IPS DF 6.9 (cell line): ENCODE data around the gene KLHL22.

Experiments
- DNase-seq: peaks from one replicate; pipeline ENCODE4 v3.0.0-alpha.2; 2013; ENCODE audit warnings: low read depth, low spot score
- H3K27ac ChIP-seq: one replicate; pipeline ENCODE4 v1.5.1; 2013; ENCODE audit warnings: low read length, control low read depth
- H3K27me3 ChIP-seq: 2 replicates; pipeline ENCODE4 v1.6.1; 2013; ENCODE audit warnings: mild to moderate bottlenecking, low read length; ENCODE audit not compliant: control insufficient read depth, insufficient read depth
- H3K36me3 ChIP-seq: 2 replicates; pipeline ENCODE4 v1.6.1; 2013; ENCODE audit warnings: low read length; ENCODE audit not compliant: control insufficient read depth, insufficient read depth
- H3K4me1 ChIP-seq: 2 replicates; pipeline ENCODE4 v1.6.1; 2013; ENCODE audit warnings: low read length; ENCODE audit not compliant: control insufficient read depth, insufficient read depth
- H3K4me3 ChIP-seq: 2 replicates; pipeline ENCODE4 v1.5.1; 2013; ENCODE audit warnings: mild to moderate bottlenecking, low read length
- H3K9me3 ChIP-seq: 2 replicates; pipeline ENCODE4 v1.6.1; 2013; ENCODE audit warnings: low read length, inconsistent platforms; ENCODE audit not compliant: control insufficient read depth, insufficient read depth
- WGBS: extraction: QIAGEN DNeasy Blood & Tissue Kit; methylation state at CpG from one replicate; pipeline ENCODE4 v1.1.7; 2013; ENCODE audit warnings: mixed read lengths, missing lambda C conversion rate; ENCODE audit not compliant: insufficient read length, insufficient coverage; 5-methylcytosine and 5-hydroxymethylcytosine counted together

Gene KLHL22

GRCh38 chr22:20533095-20533878 is 37.7 kb upstream of the KLHL22 start:
- no CpG with 5 or more reads among the region's 11 CpGs for WGBS
- 0 out of 2 replicates have a peak, but pooled peaks cover 3% of the 10 kb centered on the region for H3K36me3 ChIP-seq
- DNase-seq = no peak

GRCh38 chr22:20532256-20532993 is 36.8 kb upstream of the KLHL22 start:
- no peaks in the 10 kb centered on the region; the same call in 1 of the 2 replicates for H3K4me1 ChIP-seq
- H3K4me3 ChIP-seq = no peak overlapping the region
- no peaks in the 10 kb centered on the region for H3K9me3 ChIP-seq
- no peaks in the 10 kb centered on the region for H3K27me3 ChIP-seq
- H3K27ac ChIP-seq = no peak overlapping the region
- no CpG with 5 or more reads among the region's 10 CpGs for whole genome bisulfite sequencing
- 0 out of 2 replicates have a peak, but pooled peaks cover 3% of the 10 kb centered on the region for H3K36me3 ChIP-seq
- DNase-seq = no peak

More at GRCh38 chr22:20533095-20533878, 37.7 kb upstream of the KLHL22 start:
- no peaks in the 10 kb centered on the region for H3K9me3 ChIP-seq
- H3K27ac ChIP-seq = no peak overlapping the region
- no peak overlapping the region for H3K4me3 ChIP-seq
- H3K27me3 ChIP-seq = no peaks in the 10 kb centered on the region
- H3K4me1 ChIP-seq = no peaks in the 10 kb centered on the region; the same call in 1 of the 2 replicates

- Histone ChIP-seq H3K27me3 (no peaks in the 10 kb centered on the region), H3K4me1 (no peaks in the 10 kb centered on the region; the same call in 1 of the 2 replicates), H3K4me3 (no peak overlapping the region), H3K36me3 (0 out of 2 replicates have a peak, but pooled peaks cover 3% of the 10 kb centered on the region), H3K27ac (no peak overlapping the region), H3K9me3 (no peaks in the 10 kb centered on the region)
- no peak for DNase-seq
- no CpG with 5 or more reads among the region's 15 CpGs for WGBS
Observed at GRCh38 chr22:20531404-20532201, 36.0 kb upstream of the KLHL22 start.

- Histone ChIP-seq H3K9me3 (no peaks in the 10 kb centered on the region), H3K27me3 (no peaks in the 10 kb centered on the region), H3K36me3 (0 out of 2 replicates have a peak, but pooled peaks cover 3% of the 10 kb centered on the region), H3K27ac (no peak overlapping the region), H3K4me3 (no peak overlapping the region), H3K4me1 (no peaks in the 10 kb centered on the region; the same call in 1 of the 2 replicates)
- no peak for DNase-seq
- WGBS = no CpG with 5 or more reads among the region's 1 CpG
Observed at GRCh38 chr22:20531154-20531403, 35.5 kb upstream of the KLHL22 start.

DNA sequence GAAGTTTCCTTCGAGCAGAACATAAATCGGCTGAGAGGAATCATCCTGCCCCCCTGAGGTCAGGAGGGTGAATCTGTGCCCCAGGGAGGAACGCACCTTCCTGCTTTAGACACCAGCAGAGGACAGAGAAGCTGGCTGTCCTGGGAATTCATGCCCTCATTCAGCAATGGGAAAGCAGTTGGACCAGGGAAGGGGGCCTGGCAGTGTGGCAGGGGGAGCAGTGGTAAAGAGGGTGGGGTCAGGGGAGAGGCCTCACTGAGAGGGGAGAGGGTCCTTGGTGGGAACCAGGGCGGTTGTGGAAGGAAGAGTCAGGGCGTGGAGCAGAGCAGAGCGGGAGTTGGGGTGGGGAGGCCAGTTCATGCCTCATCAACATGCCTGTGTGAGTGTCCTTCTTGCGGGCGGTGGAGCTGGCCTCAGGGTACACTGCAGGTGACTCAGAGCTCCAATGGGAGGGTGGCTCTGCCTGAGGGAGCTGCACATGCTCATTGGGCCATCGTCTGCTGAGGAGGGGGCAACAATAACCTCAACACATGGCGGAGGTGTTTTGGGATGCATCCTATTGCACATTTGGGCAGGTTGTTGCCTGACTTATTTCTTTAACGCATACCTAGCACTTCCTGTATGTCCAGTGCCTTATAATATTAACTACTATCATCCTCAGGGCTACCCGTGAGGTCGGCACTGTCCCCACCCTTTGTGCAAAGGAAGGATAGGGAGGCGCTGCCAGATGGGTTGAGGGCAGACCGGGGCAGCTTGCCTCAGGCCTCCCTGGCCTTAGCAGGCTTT is 35.0 kb upstream of the KLHL22 start:
- H3K36me3 ChIP-seq = 0 out of 2 replicates have a peak, but pooled peaks cover 3% of the 10 kb centered on the region
- H3K27ac ChIP-seq = no peak overlapping the region

DNA sequence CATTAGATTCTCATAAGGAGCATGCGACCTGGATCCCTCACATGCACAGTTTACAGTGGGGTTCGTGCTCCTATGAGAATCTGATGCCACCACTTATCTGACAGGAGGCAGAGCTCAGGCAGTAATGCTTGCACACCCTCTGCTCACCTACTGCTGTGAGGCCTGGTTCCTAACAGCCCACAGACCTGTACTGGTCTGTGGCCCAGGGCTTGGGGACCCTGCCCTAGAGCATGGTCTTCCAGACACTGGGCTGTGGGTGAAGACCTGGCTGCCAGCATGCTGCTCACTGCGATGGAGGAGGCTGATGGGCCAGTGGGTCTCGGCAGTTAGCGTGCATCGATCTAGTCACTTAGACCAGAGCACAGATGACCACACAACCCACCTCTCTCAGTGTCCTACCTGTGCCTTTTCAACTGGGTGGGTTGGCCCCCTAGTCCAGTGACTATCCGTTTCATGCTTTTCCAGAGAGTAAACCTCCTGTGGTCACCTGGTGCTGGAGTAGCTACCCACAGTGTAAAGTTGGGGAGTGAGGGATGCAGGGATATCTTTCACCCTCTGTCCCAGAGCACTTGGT is 32.9 kb upstream of the KLHL22 start:
- Histone ChIP-seq H3K9me3 (no peaks in the 10 kb centered on the region), H3K27me3 (no peaks in the 10 kb centered on the region), H3K36me3 (0 out of 2 replicates have a peak, but pooled peaks cover 3% of the 10 kb centered on the region), H3K4me1 (peaks cover 1% of the 10 kb centered on the region; the same call in 1 of the 2 replicates), H3K27ac (no peak overlapping the region), H3K4me3 (no peak overlapping the region)
- DNase-seq = no peak
- no CpG with 5 or more reads among the region's 7 CpGs for WGBS

More for the DNA sequence above, 35.0 kb upstream of the KLHL22 start:
- Histone ChIP-seq H3K27me3 (no peaks in the 10 kb centered on the region), H3K9me3 (no peaks in the 10 kb centered on the region), H3K4me3 (no peak overlapping the region), H3K4me1 (no peaks in the 10 kb centered on the region; the same call in 1 of the 2 replicates)
- WGBS = no CpG with 5 or more reads among the region's 15 CpGs
- DNase-seq = no peak

- Histone ChIP-seq H3K9me3 (no peaks in the 10 kb centered on the region), H3K4me3 (no peak overlapping the region), H3K36me3 (0 out of 2 replicates have a peak, but pooled peaks cover 3% of the 10 kb centered on the region), H3K27ac (no peak overlapping the region), H3K27me3 (no peaks in the 10 kb centered on the region), H3K4me1 (peaks cover 1% of the 10 kb centered on the region; the same call in 1 of the 2 replicates)
- DNase-seq = no peak
- no CpG with 5 or more reads among the region's 6 CpGs for WGBS
Observed at GRCh38 chr22:20526628-20527355, 31.2 kb upstream of the KLHL22 start.

GRCh38 chr22:20526305-20526627 is 30.7 kb upstream of the KLHL22 start:
- Histone ChIP-seq H3K27me3 (no peaks in the 10 kb centered on the region), H3K4me1 (peaks cover 1% of the 10 kb centered on the region; the same call in 1 of the 2 replicates), H3K4me3 (no peak overlapping the region), H3K36me3 (0 out of 2 replicates have a peak, but pooled peaks cover 3% of the 10 kb centered on the region), H3K9me3 (no peaks in the 10 kb centered on the region), H3K27ac (no peak overlapping the region)
- no CpG with 5 or more reads among the region's 4 CpGs for WGBS
- DNase-seq = no peak

GRCh38 chr22:20525048-20525447 is 29.5 kb upstream of the KLHL22 start:
- no peak for DNase-seq
- Histone ChIP-seq H3K4me1 (0 out of 2 replicates have a peak, but pooled peaks cover 1% of the 10 kb centered on the region), H3K36me3 (peaks cover 9% of the 10 kb centered on the region; the same call in 1 of the 2 replicates), H3K27me3 (no peaks in the 10 kb centered on the region), H3K27ac (no peak overlapping the region), H3K9me3 (no peaks in the 10 kb centered on the region), H3K4me3 (no peak overlapping the region)
- no CpG with 5 or more reads among the region's 7 CpGs for WGBS
